Dermis lymphatic vessel endothelial cell (primary cell): Measurements from ENCODE around the gene TGDS. TPM values are rescaled to one million over a fixed set of nuclear protein-coding genes. Genes with fewer than 3 reads are reported as not detected.

ENCODE experiments used
- total RNA-seq: library from RNA; depleted of rRNA; stranded (reverse); fragments of >200 nt; gene quantifications from 2 replicates; pipeline ENCODE4 v1.2.1, GENCODE V29; 2014

The TGDS gene
- 7.5 and 10.2 TPM in 2 replicates for total RNA-seq

DNA sequence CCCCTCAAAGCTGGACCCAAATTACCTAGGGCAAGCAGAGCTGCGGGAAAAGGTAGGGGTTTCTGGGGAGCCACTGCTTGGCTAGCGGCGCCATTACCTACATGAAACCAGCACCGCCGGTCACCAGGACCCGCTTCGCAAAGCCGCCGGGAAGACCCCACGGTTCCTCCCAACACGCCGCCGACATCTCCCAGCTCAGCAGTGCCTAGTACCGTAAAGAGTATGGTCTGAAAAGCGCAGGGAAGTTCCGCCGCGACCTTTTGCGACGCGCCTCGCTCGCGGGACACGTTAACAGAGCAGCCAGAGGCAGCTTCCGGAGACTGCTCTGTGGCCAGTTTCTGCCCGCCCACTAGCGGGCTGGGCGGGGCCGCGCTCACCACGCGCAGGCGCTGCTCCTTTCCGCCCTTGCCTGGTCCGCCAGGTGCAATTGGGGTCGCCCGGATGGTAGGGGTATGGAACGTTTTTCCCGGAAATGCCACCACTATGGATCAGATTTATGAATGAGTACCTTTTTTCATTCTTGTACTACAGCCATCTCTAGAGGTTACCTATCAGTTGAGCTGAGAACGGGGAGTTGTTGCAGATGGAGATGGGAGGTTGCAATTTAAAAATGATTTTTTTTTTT lies at the start of gene TGDS:
TGDS (minus strand) TSS at position 203 of the 625 bp plus-strand sequence; CDS start at position 187, 16 bp downstream.

GRCh38 chr13:94601446-94602431 lies 5.8 kb upstream of the TGDS start, which contains the start of gene GPR180:
Gene GPR180 (plus strand): TSS chr13:94601857. CDS start chr13:94601928, 71 bp downstream.

Other genes starting within 250 kb of the TGDS start
- gene DCT, start 116.5 kb downstream of the TGDS start, total RNA-seq, result not detected in 2 replicates
- 7.7 and 8.9 TPM in 2 replicates for gene GPR180, start 5.7 kb upstream of the TGDS start, total RNA-seq
- 0.76 and 3.5 TPM in 2 replicates for gene SOX21, start 116.4 kb upstream of the TGDS start, total RNA-seq